K562 treated with DMSO at 1 percent for 24 hours (cell line): ENCODE data around the gene FOXO1. TPM values are rescaled to one million over a fixed set of nuclear protein-coding genes. Genes with fewer than 3 reads are reported as not detected.

Experiments
- total RNA-seq: library from RNA; unstranded; fragments of 300-600 nt; gene quantifications from 2 replicates; pipeline ENCODE4 v1.2.3, GENCODE V29; 2022; ENCODE audit warnings: low read depth; ENCODE audit not compliant: insufficient read depth

The FOXO1 gene
- total RNA-seq = 0.29 and 0.59 TPM in 2 replicates

GRCh38 chr13:40666045-40666932, at the start of gene FOXO1:
Gene FOXO1, minus strand, starts transcription at chr13:40666641. Its CDS starts 429 bp downstream, at chr13:40666212.

Other genes with a start within 250 kb of the FOXO1 start
- 10.9 and 12.2 TPM in 2 replicates for gene MRPS31, start 104.5 kb upstream of the FOXO1 start, total RNA-seq
- 9.3 and 11.0 TPM in 2 replicates for gene SLC25A15, start 123.0 kb upstream of the FOXO1 start, total RNA-seq